GM23338 (cell line): Measurements from ENCODE around the gene ULBP3. TPM values are rescaled to one million over a fixed set of nuclear protein-coding genes. Genes with fewer than 3 reads are reported as not detected.

Experiments
- ATAC-seq: fragments of 200-7000 bp; cut with Tn5 transposase; 3 replicates; pipeline ENCODE4 v1.9.1; 2020
- DNase-seq: peaks from one replicate; pipeline ENCODE4 v3.0.0-alpha.2; 2015; ENCODE audit warnings: low spot score
- H2AFZ ChIP-seq: fragments of 200-600 bp; sonication (generic); 2 replicates; pipeline ENCODE4 v1.8.0; 2016; ENCODE audit warnings: antibody characterized with exemption, mild to moderate bottlenecking, moderate library complexity
- H3F3A ChIP-seq: fragments of 200-600 bp; sonication (generic); replicated peaks from 2 replicates; pipeline ENCODE4 v1.8.0; 2017; ENCODE audit warnings: antibody characterized with exemption, mixed run types, low read depth
- H3K27ac ChIP-seq: fragments of 200-600 bp; sonication (generic); 2 replicates; pipeline ENCODE4 v1.6.1; 2016; ENCODE audit warnings: low read depth
- H3K27me3 ChIP-seq: fragments of 200-600 bp; sonication (generic); 2 replicates; pipeline ENCODE4 v1.8.0; 2016; ENCODE audit warnings: mild to moderate bottlenecking, mixed run types, moderate library complexity; ENCODE audit not compliant: insufficient read depth
- H3K36me3 ChIP-seq: fragments of 200-600 bp; sonication (generic); 2 replicates; pipeline ENCODE4 v1.8.0; 2016; ENCODE audit warnings: mild to moderate bottlenecking; ENCODE audit not compliant: insufficient read depth
- H3K4me1 ChIP-seq: fragments of 200-600 bp; sonication (generic); 2 replicates; pipeline ENCODE4 v1.8.0; 2016; ENCODE audit warnings: mild to moderate bottlenecking, moderate library complexity; ENCODE audit not compliant: insufficient read depth
- H3K4me2 ChIP-seq: fragments of 200-600 bp; sonication (generic); 2 replicates; pipeline ENCODE4 v1.7.1; 2017; ENCODE audit warnings: mixed run types
- H3K4me3 ChIP-seq: fragments of 200-600 bp; sonication (generic); 2 replicates; pipeline ENCODE4 v1.6.1; 2016; ENCODE audit warnings: mixed run types
- H3K79me2 ChIP-seq: fragments of 200-600 bp; sonication (generic); replicated peaks from 2 replicates; pipeline ENCODE4 v1.8.0; 2017; ENCODE audit warnings: mild to moderate bottlenecking; ENCODE audit not compliant: insufficient read depth
- H3K9me2 ChIP-seq: fragments of 200-600 bp; sonication (generic); 2 replicates; pipeline ENCODE4 v1.8.0; 2017; ENCODE audit not compliant: insufficient read depth
- H4K20me1 ChIP-seq: fragments of 200-600 bp; sonication (generic); replicated peaks from 2 replicates; pipeline ENCODE4 v1.8.0; 2017; ENCODE audit warnings: mild to moderate bottlenecking; ENCODE audit not compliant: insufficient read depth
- H3K27ac Mint-ChIP-seq: 2 replicates; pipeline ENCODE4 v1.8.0; 2020; ENCODE audit warnings: inconsistent platforms, mild to moderate bottlenecking, moderate library complexity, mixed read lengths
- H3K27me3 Mint-ChIP-seq: 3 replicates; pipeline ENCODE4 v1.8.0; 2022; ENCODE audit warnings: low read depth, mild to moderate bottlenecking, moderate library complexity, mixed read lengths, inconsistent platforms; ENCODE audit not compliant: insufficient read depth, poor library complexity
- H3K36me3 Mint-ChIP-seq: 3 replicates; pipeline ENCODE4 v1.8.0; 2021; ENCODE audit warnings: low read depth, mild to moderate bottlenecking, inconsistent platforms, moderate library complexity, mixed read lengths
- H3K4me1 Mint-ChIP-seq: 3 replicates; pipeline ENCODE4 v1.8.0; 2020; ENCODE audit warnings: mild to moderate bottlenecking, inconsistent platforms, mixed read lengths
- H3K4me3 Mint-ChIP-seq: 3 replicates; pipeline ENCODE4 v1.8.0; 2021; ENCODE audit warnings: moderate library complexity, mild to moderate bottlenecking, inconsistent platforms, mixed read lengths
- H3K9me3 Mint-ChIP-seq: 3 replicates; pipeline ENCODE4 v1.8.0; 2020; ENCODE audit warnings: moderate library complexity, mild to moderate bottlenecking, inconsistent platforms, mixed read lengths
- CTCF ChIP-seq, 2 experiments: fragments of 200-600 bp in 1 of 2; sonication (generic) in 1 of 2; conservative IDR thresholded peaks; 2 replicates each; pipeline versions ENCODE4 v1.5.1 to v1.6.1; 2016 to 2017; ENCODE audit warnings: antibody characterized with exemption in 2 of 2, low read depth in 2 of 2, mild to moderate bottlenecking in 2 of 2, moderate library complexity in 1 of 2
- EZH2phosphoT487 ChIP-seq: fragments of 200-600 bp; sonication (generic); IDR thresholded peaks from one replicate; pipeline ENCODE4 v1.8.1; 2018; ENCODE audit warnings: antibody characterized with exemption; ENCODE audit not compliant: unreplicated experiment
- JUNB ChIP-seq: IDR thresholded peaks from one replicate; pipeline ENCODE4 v1.6.1; 2016; ENCODE audit warnings: antibody characterized with exemption; ENCODE audit not compliant: unreplicated experiment
- POLR2AphosphoS5 ChIP-seq: IDR thresholded peaks from 2 replicates; pipeline ENCODE4 v1.6.1; 2016; ENCODE audit warnings: antibody characterized with exemption, low read depth
- STAT1 ChIP-seq: IDR thresholded peaks from one replicate; pipeline ENCODE4 v1.6.1; 2016; ENCODE audit warnings: antibody characterized with exemption; ENCODE audit not compliant: unreplicated experiment
- ZNF114 ChIP-seq: fragments of 250-450 bp; sonication (Bioruptor Pico); IDR thresholded peaks from 2 replicates; pipeline ENCODE4 v1.5.0; 2020; ENCODE audit warnings: mild to moderate bottlenecking, moderate library complexity
- ZNF462 ChIP-seq: fragments of 250-450 bp; sonication (Bioruptor Pico); IDR thresholded peaks from 2 replicates; pipeline ENCODE4 v1.5.0; 2020; ENCODE audit warnings: mild to moderate bottlenecking, moderate library complexity
- polyA plus RNA-seq: library from polyadenylated mRNA; unstranded; fragments of >200 nt; fragmentation: Nextera tagmentation; extraction: Ambion mirVana; gene quantifications from 2 replicates; pipeline ENCODE4 v1.2.1, GENCODE V29; 2016
- total RNA-seq: library from RNA; depleted of rRNA; stranded (reverse); fragments of >200 nt; shearing (Covaris generic); gene quantifications from 2 replicates; pipeline ENCODE4 v1.2.3, GENCODE V29; 2014
- TF ChIP-seq, protein P1 (sequence below): IDR thresholded peaks from 2 replicates; pipeline ENCODE4 v1.6.1; 2016; ENCODE audit warnings: antibody characterized with exemption

Gene ULBP3
- total and polyA plus RNA-seq, 2 experiments from 2014 or later, result 0.60 to 4.2 TPM

GRCh38 chr6:150058231-150058792, 10.6 kb downstream of the ULBP3 start:
- H3K27me3 Mint-ChIP-seq, result peaks cover 18% of the 10 kb centered on the region

More at GRCh38 chr6:150058231-150058792, 10.6 kb downstream of the ULBP3 start:
- 0 out of 2 replicates have a peak, but pooled peaks cover 5% of the 10 kb centered on the region for H3K9me2 ChIP-seq
- no peak for DNase-seq
- H3K79me2 ChIP-seq, result no peaks in the 10 kb centered on the region
- H3K9me3 Mint-ChIP-seq, result peaks cover 23% of the 10 kb centered on the region
- H3K4me1 Mint-ChIP-seq, result no peaks in the 10 kb centered on the region; the same call in 2 of the 3 replicates
- peaks cover 9% of the 10 kb centered on the region for H3K36me3 Mint-ChIP-seq
- TF ChIP-seq STAT1, result no peak
- no peak for TF ChIP-seq EZH2phosphoT487
- TF ChIP-seq ZNF462 (CRISPR knock-in tag), result no peak
- no peak for TF ChIP-seq JUNB
- no peak for TF ChIP-seq CTCF (conservative IDR thresholded peaks at IDR 0.05; ENCODE audit: low read depth in 2 of 2)
- no peak for TF ChIP-seq POLR2AphosphoS5
- no peak for TF ChIP-seq ZNF114
- TF ChIP-seq, protein P1, sequence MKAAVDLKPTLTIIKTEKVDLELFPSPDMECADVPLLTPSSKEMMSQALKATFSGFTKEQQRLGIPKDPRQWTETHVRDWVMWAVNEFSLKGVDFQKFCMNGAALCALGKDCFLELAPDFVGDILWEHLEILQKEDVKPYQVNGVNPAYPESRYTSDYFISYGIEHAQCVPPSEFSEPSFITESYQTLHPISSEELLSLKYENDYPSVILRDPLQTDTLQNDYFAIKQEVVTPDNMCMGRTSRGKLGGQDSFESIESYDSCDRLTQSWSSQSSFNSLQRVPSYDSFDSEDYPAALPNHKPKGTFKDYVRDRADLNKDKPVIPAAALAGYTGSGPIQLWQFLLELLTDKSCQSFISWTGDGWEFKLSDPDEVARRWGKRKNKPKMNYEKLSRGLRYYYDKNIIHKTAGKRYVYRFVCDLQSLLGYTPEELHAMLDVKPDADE, result no peak
- no peaks in the 10 kb centered on the region for H4K20me1 ChIP-seq
- no peaks in the 10 kb centered on the region for H3F3A ChIP-seq
- H3K4me3 ChIP-seq, result no peak overlapping the region
- ATAC-seq, result no peak
- H3K4me2 ChIP-seq, result no peak overlapping the region
- H2AFZ ChIP-seq, result no peak overlapping the region
- no peaks in the 10 kb centered on the region for H3K27me3 ChIP-seq
- no peaks in the 10 kb centered on the region for H3K36me3 ChIP-seq
- H3K27ac ChIP-seq, result no peak overlapping the region
- H3K4me1 ChIP-seq, result no peaks in the 10 kb centered on the region
- no peak overlapping the region for H3K27ac Mint-ChIP-seq
- no peak overlapping the region for H3K4me3 Mint-ChIP-seq
